ENCODE results near the gene CERK.

- TF ChIP-seq, protein P1, sequence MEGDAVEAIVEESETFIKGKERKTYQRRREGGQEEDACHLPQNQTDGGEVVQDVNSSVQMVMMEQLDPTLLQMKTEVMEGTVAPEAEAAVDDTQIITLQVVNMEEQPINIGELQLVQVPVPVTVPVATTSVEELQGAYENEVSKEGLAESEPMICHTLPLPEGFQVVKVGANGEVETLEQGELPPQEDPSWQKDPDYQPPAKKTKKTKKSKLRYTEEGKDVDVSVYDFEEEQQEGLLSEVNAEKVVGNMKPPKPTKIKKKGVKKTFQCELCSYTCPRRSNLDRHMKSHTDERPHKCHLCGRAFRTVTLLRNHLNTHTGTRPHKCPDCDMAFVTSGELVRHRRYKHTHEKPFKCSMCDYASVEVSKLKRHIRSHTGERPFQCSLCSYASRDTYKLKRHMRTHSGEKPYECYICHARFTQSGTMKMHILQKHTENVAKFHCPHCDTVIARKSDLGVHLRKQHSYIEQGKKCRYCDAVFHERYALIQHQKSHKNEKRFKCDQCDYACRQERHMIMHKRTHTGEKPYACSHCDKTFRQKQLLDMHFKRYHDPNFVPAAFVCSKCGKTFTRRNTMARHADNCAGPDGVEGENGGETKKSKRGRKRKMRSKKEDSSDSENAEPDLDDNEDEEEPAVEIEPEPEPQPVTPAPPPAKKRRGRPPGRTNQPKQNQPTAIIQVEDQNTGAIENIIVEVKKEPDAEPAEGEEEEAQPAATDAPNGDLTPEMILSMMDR (conservative IDR thresholded peaks at IDR 0.05): no peak
- no peak for TF ChIP-seq EZH2 (IDR thresholded peaks at IDR 0.05; ENCODE audit: low read depth)
Measured at GRCh38 chr22:46783721-46784120, 45.7 kb upstream of the CERK start.

Measured in PC-9 (cell line).